Activated naive CD4-positive, alpha-beta T cell treated with anti-CD3 and anti-CD28 coated beads, Interleukin-2, amount 50 U/mL, for 72 hours (primary cell): ENCODE data around the gene AGBL4. TPM values are rescaled to one million over a fixed set of nuclear protein-coding genes. Genes with fewer than 3 reads are reported as not detected.

Experiments
- ATAC-seq, 2 donors: fragments of 150-1000 bp; cut with Tn5 transposase; 2 replicates each; pipeline ENCODE4 v1.10.0; 2021; ENCODE audit warnings: mild to moderate bottlenecking in 2 of 2, moderate library complexity in 2 of 2
- DNase-seq, 2 donors: peaks; one replicate each; pipeline ENCODE4 v3.0.0; 2021 to 2022; ENCODE audit warnings: low spot score in 2 of 2
- H3K27ac Mint-ChIP-seq, 2 donors: one replicate each; pipeline ENCODE4 v1.8.0; 2022; ENCODE audit warnings: mild to moderate bottlenecking in 2 of 2, mixed read lengths in 2 of 2
- H3K36me3 Mint-ChIP-seq, 2 donors: one replicate each; pipeline ENCODE4 v1.8.0; 2022; ENCODE audit warnings: mixed read lengths in 2 of 2
- H3K9me3 Mint-ChIP-seq, 2 donors: one replicate each; pipeline ENCODE4 v1.8.0; 2022; ENCODE audit warnings: mixed read lengths in 2 of 2
- total RNA-seq, 2 donors: library from RNA; stranded (reverse); gene quantifications; one replicate each; pipeline ENCODE4 v1.2.3, GENCODE V29; 2022

AGBL4 gene
- total RNA-seq, 2 donors from 2014 or later, result 0.19 TPM; not detected in 1

DNA sequence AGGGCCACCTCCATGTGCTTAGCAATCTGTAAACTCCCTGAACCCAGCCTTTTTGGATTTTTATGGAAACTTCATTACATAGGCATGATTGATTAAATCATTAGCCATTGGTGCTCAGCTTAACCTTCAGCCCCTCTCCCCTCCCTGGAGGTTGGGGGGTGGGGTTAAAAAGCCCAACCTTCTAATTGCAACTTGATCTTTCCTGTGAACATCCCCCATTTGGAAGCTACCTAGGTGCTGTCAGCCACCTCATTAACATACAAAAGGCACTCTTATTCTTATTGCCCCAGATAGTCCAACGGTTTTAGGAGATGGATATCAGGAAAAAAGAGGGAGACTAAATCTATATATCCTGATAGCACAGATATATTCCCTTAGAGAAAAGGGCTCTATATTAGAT is 823.0 kb downstream of the AGBL4 start:
- H3K27ac Mint-ChIP-seq, result no peak overlapping the region
- DNase-seq, result no peak
- ATAC-seq, result no peak
- H3K9me3 Mint-ChIP-seq, result peaks cover 18 to 28% of the 10 kb centered on the region in 2 donors
- H3K36me3 Mint-ChIP-seq, result peaks cover 0 to 15% of the 10 kb centered on the region in 2 donors

DNA sequence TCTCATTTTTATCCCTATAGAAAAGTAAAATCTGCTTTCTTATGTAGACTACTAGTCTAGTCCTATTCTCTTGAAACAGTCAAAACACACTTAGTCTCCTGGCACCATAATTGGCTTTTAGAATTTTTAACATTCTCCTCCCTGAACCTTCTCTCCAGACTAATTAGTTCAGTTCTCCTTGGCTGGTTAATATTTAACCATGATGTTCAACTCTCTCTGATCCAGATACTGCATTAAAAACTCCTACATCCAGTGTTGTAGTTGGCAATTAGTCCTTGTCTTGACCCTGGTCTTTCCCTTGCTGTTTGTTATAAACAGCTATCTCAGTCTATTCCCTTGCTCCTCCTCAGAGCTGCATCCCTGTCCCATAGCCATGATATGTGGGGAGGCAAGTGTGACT is 824.2 kb downstream of the AGBL4 start:
- ATAC-seq (no peak), DNase-seq (no peak)
- H3K36me3 Mint-ChIP-seq, result peaks cover 0 to 25% of the 10 kb centered on the region in 2 donors
- H3K9me3 Mint-ChIP-seq, result peaks cover 24 to 35% of the 10 kb centered on the region in 2 donors
- no peak overlapping the region for H3K27ac Mint-ChIP-seq

GRCh38 chr1:49197081-49197480 is 826.7 kb downstream of the AGBL4 start:
- peaks cover 29 to 35% of the 10 kb centered on the region in 2 donors for H3K9me3 Mint-ChIP-seq
- no peak overlapping the region for H3K27ac Mint-ChIP-seq
- DNase-seq (no peak), ATAC-seq (no peak)
- H3K36me3 Mint-ChIP-seq, result peaks cover 0 to 25% of the 10 kb centered on the region in 2 donors

- ATAC-seq (no peak), DNase-seq (no peak)
- Mint-ChIP-seq H3K27ac (no peak overlapping the region), H3K9me3 (peaks cover 14 to 33% of the 10 kb centered on the region in 2 donors), H3K36me3 (peaks cover 0 to 3% of the 10 kb centered on the region in 2 donors)
Observed at GRCh38 chr1:49190138-49190537, 833.6 kb downstream of the AGBL4 start.

DNA sequence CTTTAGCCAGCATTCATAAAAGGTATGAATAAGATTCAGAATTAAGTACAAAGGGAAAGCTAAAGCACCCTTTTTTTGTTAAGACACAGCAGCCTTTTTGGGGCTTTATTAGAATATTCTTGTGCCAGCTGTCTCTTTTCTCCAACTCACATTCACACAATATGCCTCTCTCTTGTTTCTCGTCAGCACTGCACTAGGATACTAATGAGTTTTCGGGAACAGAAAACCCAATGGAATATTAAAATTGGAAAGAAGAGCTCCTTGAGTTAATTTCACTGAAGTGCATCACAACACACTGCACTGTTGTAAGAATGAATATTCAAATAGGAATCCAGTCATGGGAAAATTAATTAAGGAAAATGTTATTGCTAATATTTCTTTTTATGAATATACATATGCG is 836.7 kb downstream of the AGBL4 start:
- peaks cover 10 to 28% of the 10 kb centered on the region in 2 donors for H3K9me3 Mint-ChIP-seq
- DNase-seq, result no peak
- no peak overlapping the region for H3K27ac Mint-ChIP-seq
- no peak for ATAC-seq
- no peaks in the 10 kb centered on the region for H3K36me3 Mint-ChIP-seq

GRCh38 chr1:49185450-49185980 is 838.2 kb downstream of the AGBL4 start:
- H3K9me3 Mint-ChIP-seq, result peaks cover 10 to 28% of the 10 kb centered on the region in 2 donors
- H3K27ac Mint-ChIP-seq, result no peak overlapping the region
- DNase-seq, result no peak
- no peaks in the 10 kb centered on the region for H3K36me3 Mint-ChIP-seq
- no peak for ATAC-seq

DNA sequence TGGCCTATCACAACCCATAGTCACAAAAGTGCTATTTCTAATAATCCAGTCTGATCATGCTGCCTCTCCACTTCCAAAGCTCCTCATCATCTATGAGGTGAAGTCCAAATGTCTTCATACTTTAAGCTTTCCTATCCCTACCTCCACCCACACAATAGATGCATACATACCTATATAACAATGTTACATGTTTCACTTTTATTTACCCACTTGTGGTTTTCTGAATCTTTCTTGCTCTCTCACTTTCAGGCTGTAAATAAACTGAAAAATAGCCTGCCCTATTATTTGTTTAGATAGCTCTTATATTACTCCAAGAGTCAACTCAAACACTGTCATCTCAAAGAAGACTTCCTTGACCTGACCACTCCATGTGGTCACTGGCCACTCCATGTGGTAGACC is 840.3 kb downstream of the AGBL4 start:
- ATAC-seq, result no peak
- peaks cover 10 to 28% of the 10 kb centered on the region in 2 donors for H3K9me3 Mint-ChIP-seq
- H3K36me3 Mint-ChIP-seq, result no peaks in the 10 kb centered on the region
- DNase-seq, result no peak
- H3K27ac Mint-ChIP-seq, result no peak overlapping the region

GRCh38 chr1:49181033-49181432 is 842.7 kb downstream of the AGBL4 start:
- no peak for ATAC-seq
- H3K9me3 Mint-ChIP-seq, result peaks cover 5 to 16% of the 10 kb centered on the region in 2 donors
- H3K27ac Mint-ChIP-seq, result no peak overlapping the region
- no peak for DNase-seq
- no peaks in the 10 kb centered on the region for H3K36me3 Mint-ChIP-seq

- DNase-seq (no peak), ATAC-seq (no peak)
- Mint-ChIP-seq H3K27ac (no peak overlapping the region), H3K36me3 (no peaks in the 10 kb centered on the region), H3K9me3 (peaks cover 0 to 6% of the 10 kb centered on the region in 2 donors)
Observed at GRCh38 chr1:49171941-49172593, 851.7 kb downstream of the AGBL4 start.

DNA sequence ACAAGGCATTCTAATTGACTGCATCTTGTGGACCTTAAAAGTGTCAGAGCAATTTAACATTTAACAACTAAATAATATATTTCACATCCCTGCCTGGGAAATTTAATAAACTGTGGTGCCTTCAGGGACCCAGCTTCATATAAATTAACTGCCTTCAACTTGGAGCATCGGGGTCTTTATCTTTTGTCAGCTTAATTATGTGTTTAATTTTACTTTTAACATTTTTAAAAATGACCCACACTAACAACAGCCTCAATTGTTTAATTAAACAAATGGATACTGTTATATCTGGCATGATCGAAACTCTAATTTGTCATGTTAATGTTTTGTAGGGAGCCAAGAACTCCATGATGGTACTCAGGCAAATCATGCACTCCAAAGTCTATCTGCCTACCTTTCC is 857.7 kb downstream of the AGBL4 start:
- H3K27ac Mint-ChIP-seq, result no peak overlapping the region
- no peaks in the 10 kb centered on the region for H3K36me3 Mint-ChIP-seq
- H3K9me3 Mint-ChIP-seq, result peaks cover 0 to 4% of the 10 kb centered on the region in 2 donors
- ATAC-seq (no peak), DNase-seq (no peak)

DNA sequence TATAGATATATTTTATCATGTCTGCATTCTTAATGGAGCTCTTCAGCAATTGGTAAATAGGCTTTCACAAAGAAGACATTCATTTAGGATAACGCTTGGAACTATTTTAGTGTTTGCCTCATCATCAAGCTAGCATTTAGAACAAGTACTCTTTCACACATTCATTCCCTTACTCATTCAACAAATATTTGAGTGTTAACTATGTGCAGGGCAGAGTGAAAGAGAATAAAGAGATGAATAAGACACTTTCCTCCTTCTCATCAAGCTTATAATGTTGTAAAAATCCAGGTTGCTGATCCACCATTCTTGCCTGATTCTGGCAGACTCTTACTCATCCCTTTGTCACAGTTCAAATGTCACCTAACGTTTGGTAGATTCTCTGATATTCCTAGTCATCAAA is 860.7 kb downstream of the AGBL4 start:
- DNase-seq, result no peak

DNA sequence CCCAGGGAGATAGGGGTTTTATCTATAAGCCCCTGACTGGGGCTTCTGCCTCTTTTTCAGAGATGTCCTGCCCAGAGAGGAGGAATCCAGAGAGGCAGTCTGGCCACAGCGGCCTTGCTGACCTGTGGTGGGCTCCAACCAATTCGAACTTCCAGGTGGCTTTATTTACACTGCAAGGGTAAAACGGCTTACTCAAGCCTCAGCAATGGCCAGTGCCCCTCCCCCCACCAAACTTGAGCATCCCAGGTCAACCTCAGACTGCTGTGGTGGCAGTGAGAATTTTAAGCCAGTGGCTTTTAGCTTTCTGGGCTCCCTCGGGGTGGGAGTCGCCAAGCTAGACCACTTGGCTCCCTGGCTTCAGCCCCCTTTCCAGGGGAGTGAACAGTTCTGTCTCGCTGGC is 863.1 kb downstream of the AGBL4 start:
- H3K27ac Mint-ChIP-seq, result no peak overlapping the region
- DNase-seq (no peak), ATAC-seq (no peak)
- no peaks in the 10 kb centered on the region for H3K36me3 Mint-ChIP-seq
- H3K9me3 Mint-ChIP-seq, result peaks cover 5 to 8% of the 10 kb centered on the region in 2 donors

More for the DNA sequence above, 860.7 kb downstream of the AGBL4 start:
- Mint-ChIP-seq H3K9me3 (peaks cover 5 to 8% of the 10 kb centered on the region in 2 donors), H3K27ac (no peak overlapping the region), H3K36me3 (no peaks in the 10 kb centered on the region)
- no peak for ATAC-seq

- H3K9me3 Mint-ChIP-seq, result peaks cover 4 to 8% of the 10 kb centered on the region in 2 donors
- H3K27ac Mint-ChIP-seq, result no peak overlapping the region
- ATAC-seq (no peak), DNase-seq (no peak)
- peaks cover 0 to 2% of the 10 kb centered on the region in 2 donors for H3K36me3 Mint-ChIP-seq
Observed at GRCh38 chr1:49136738-49137251, 887.0 kb downstream of the AGBL4 start.

DNA sequence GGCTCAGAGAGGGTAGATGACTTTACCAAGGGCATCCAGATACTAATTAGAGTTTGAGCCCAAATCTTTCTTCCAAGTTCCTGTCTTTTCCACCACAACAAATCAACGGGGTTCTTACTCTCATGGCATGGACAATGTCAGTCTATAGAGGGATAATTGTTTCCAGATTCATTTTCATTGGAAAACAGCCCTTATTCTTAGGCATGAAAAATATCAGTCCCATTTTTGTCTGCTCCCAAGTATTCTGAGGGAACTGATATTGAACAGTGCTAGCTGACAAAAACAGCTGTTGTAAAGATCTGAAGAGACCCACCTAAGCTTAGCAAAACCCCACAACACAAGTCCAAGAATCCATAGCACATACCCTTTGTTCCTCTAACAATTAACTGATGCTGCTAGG is 898.0 kb downstream of the AGBL4 start:
- ATAC-seq (no peak), DNase-seq (no peak)
- Mint-ChIP-seq H3K27ac (no peak overlapping the region), H3K9me3 (peaks cover 11 to 12% of the 10 kb centered on the region in 2 donors), H3K36me3 (peaks cover 0 to 7% of the 10 kb centered on the region in 2 donors)

GRCh38 chr1:49111931-49112330 is 911.8 kb downstream of the AGBL4 start:
- DNase-seq, result no peak
- Mint-ChIP-seq H3K27ac (no peak overlapping the region), H3K36me3 (no peaks in the 10 kb centered on the region), H3K9me3 (peaks cover 3 to 5% of the 10 kb centered on the region in 2 donors)
- no peak for ATAC-seq

DNA sequence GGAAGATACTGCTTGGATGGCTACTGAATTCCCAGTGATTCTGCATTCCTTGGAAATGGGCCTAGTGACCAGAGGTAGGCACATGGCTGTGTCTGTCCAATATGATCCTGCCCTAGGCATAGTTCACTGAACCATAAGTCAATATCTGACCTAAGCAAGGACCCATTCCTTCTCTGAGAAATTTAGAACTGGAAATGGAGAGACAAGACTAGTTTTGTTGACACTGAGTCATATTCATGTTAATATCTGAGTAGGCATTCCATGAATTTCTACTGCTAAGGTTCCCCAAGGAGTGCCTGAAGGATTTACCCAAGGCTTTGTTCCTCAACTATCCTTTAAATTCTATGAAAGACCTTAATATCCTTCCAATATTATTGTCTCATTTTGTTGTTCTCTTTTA is 917.3 kb downstream of the AGBL4 start:
- Mint-ChIP-seq H3K36me3 (no peaks in the 10 kb centered on the region), H3K27ac (no peak overlapping the region), H3K9me3 (peaks cover 0 to 3% of the 10 kb centered on the region in 2 donors)
- ATAC-seq (no peak), DNase-seq (no peak)

DNA sequence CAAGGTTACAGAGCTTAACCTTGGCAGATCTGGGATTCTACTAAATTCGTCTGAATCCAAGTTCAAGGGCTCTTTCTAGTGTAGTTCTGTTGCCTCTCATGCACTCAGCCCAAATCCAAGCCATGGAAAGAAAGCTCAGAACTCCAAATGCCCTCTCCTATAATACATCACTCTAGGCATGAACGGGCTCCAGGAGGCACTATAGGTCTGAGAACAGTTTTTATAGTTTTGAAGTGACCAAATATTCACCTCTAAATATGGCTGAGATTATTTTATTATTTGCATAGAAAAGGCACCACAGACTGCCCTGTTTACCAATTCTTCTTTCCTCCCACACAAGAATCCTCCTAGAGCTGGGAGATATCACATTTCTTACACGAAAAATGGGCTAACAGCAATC is 919.2 kb downstream of the AGBL4 start:
- no peak overlapping the region for H3K27ac Mint-ChIP-seq
- H3K9me3 Mint-ChIP-seq, result peaks cover 0 to 3% of the 10 kb centered on the region in 2 donors
- no peak for DNase-seq
- H3K36me3 Mint-ChIP-seq, result no peaks in the 10 kb centered on the region
- ATAC-seq, result no peak

DNA sequence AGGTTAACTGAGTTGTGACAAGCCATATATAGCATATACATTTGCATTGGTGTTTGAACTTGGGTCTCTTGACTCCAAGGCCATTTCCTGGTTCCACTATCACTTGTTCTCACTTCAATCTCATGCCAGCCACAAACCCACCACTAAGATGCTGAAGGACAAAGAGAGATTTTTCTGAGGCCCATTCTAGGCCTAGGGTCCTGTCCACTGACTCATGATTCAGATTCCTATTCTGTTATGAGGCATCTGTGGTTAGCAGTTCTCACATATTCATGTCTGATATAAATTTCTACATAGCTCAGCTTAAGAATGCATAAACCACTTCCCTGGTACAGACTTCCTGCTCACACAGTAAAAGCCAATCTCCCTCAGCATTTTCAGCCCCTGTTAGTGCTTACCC is 921.0 kb downstream of the AGBL4 start:
- ATAC-seq (peak; percentile 37 to 63), DNase-seq (no peak)
- no peaks in the 10 kb centered on the region for H3K36me3 Mint-ChIP-seq

More for the DNA sequence above, 921.0 kb downstream of the AGBL4 start:
- H3K27ac Mint-ChIP-seq, result no peak overlapping the region
- peaks cover 0 to 3% of the 10 kb centered on the region in 2 donors for H3K9me3 Mint-ChIP-seq
